HEK293 (cell line): ENCODE results near the gene PRKAG2.
A peak's percentile ranks its signal among the peaks of the same experiment; 100 is the strongest.

Experiments used
- CTCF ChIA-PET: fragments of 350-600 bp; formaldehyde crosslinking; extraction: SDS; loops from one replicate; lab custom pipeline; 2021; ENCODE audit warnings: antibody characterized with exemption; lab: Yijun Ruan, JAX
- POLR2A ChIA-PET: fragments of 300-600 bp; formaldehyde crosslinking; extraction: SDS; loops from one replicate; lab custom pipeline; 2020; ENCODE audit warnings: antibody characterized with exemption, inconsistent platforms; lab: Yijun Ruan, JAX
- H3K27ac ChIP-seq: fragments of 200-500 bp; sonication (Bioruptor generic); 2 replicates; pipeline ENCODE4 v1.5.1; 2014; ENCODE audit warnings: low read depth, low read length, control low read depth, inconsistent platforms; ENCODE audit errors: extremely low read depth
- H3K36me3 ChIP-seq, 2 experiments: fragments of 200-500 bp in 1 of 2; sonication (Bioruptor generic) in 1 of 2; 1 replicate in 1 of 2; 2 replicates in 1 of 2; pipeline ENCODE4 v1.5.1; 2014 to 2017; ENCODE audit warnings: inconsistent platforms in 2 of 2, low read length in 2 of 2; ENCODE audit not compliant: control insufficient read depth in 2 of 2, insufficient read depth in 1 of 2
- H3K4me1 ChIP-seq: fragments of 200-500 bp; sonication (Bioruptor generic); 2 replicates; pipeline ENCODE4 v1.5.1; 2014; ENCODE audit warnings: mild to moderate bottlenecking, low read length, inconsistent platforms; ENCODE audit not compliant: control insufficient read depth, insufficient read depth
- H3K4me3 ChIP-seq: 2 replicates; pipeline ENCODE4 v1.5.1; 2011; ENCODE audit warnings: low read depth, mild to moderate bottlenecking, control low read depth, low read length, moderate library complexity
- H3K9me3 ChIP-seq: fragments of 200-500 bp; sonication (Bioruptor generic); 2 replicates; pipeline ENCODE4 v1.5.1; 2014; ENCODE audit warnings: low read depth, low read length, inconsistent platforms; ENCODE audit not compliant: control insufficient read depth, insufficient read depth
- FEZF1 ChIP-seq: fragments of 450-650 bp; formaldehyde crosslinking; IDR thresholded peaks from 2 replicates; pipeline ENCODE4 v1.5.1; 2016; ENCODE audit warnings: missing biosample characterization, missing genetic modification characterization
- HOXC10 ChIP-seq: sonication (generic); formaldehyde crosslinking; IDR thresholded peaks from 2 replicates; pipeline ENCODE4 v1.8.1; 2023; ENCODE audit warnings: mild to moderate bottlenecking, missing genetic modification reagents
- SCRT2 ChIP-seq: fragments of 450-650 bp; formaldehyde crosslinking; IDR thresholded peaks from 2 replicates; pipeline ENCODE4 v1.5.1; 2016; ENCODE audit warnings: missing biosample characterization, missing genetic modification characterization
- ZBTB17 ChIP-seq: fragments of 450-650 bp; formaldehyde crosslinking; IDR thresholded peaks from 2 replicates; pipeline ENCODE4 v1.5.1; 2016; ENCODE audit warnings: missing biosample characterization, missing genetic modification characterization
- ZNF10 ChIP-seq: fragments of 450-650 bp; formaldehyde crosslinking; IDR thresholded peaks from 2 replicates; pipeline ENCODE4 v1.5.1; 2017; ENCODE audit warnings: missing biosample characterization, missing genetic modification characterization
- ZNF148 ChIP-seq: fragments of 450-650 bp; formaldehyde crosslinking; IDR thresholded peaks from 2 replicates; pipeline ENCODE4 v1.5.0; 2017; ENCODE audit warnings: missing biosample characterization, missing genetic modification characterization, borderline replicate concordance
- ZNF175 ChIP-seq: fragments of 450-650 bp; formaldehyde crosslinking; IDR thresholded peaks from 2 replicates; pipeline ENCODE4 v1.5.1; 2016; ENCODE audit warnings: missing biosample characterization, missing genetic modification characterization
- ZNF211 ChIP-seq: fragments of 450-650 bp; formaldehyde crosslinking; IDR thresholded peaks from 2 replicates; pipeline ENCODE4 v1.5.1; 2016; ENCODE audit warnings: low read depth, missing biosample characterization, missing genetic modification characterization
- ZNF266 ChIP-seq: fragments of 450-650 bp; formaldehyde crosslinking; IDR thresholded peaks from 2 replicates; pipeline ENCODE4 v1.5.1; 2016; ENCODE audit warnings: missing biosample characterization, missing genetic modification characterization, low read depth
- ZNF354C ChIP-seq: fragments of 450-650 bp; formaldehyde crosslinking; IDR thresholded peaks from 2 replicates; pipeline ENCODE4 v1.5.1; 2016; ENCODE audit warnings: missing biosample characterization, missing genetic modification characterization, low read depth, borderline replicate concordance
- ZNF366 ChIP-seq: fragments of 450-650 bp; formaldehyde crosslinking; conservative IDR thresholded peaks from 2 replicates; pipeline ENCODE4 v1.5.1; 2016; ENCODE audit warnings: missing biosample characterization, missing genetic modification characterization
- ZNF518A ChIP-seq: fragments of 450-650 bp; formaldehyde crosslinking; conservative IDR thresholded peaks from 2 replicates; pipeline ENCODE4 v1.5.1; 2016; ENCODE audit warnings: low read depth, missing biosample characterization, missing genetic modification characterization
- ZNF521 ChIP-seq: fragments of 450-650 bp; formaldehyde crosslinking; IDR thresholded peaks from 2 replicates; pipeline ENCODE4 v1.5.1; 2017; ENCODE audit warnings: missing biosample characterization, mild to moderate bottlenecking, missing genetic modification characterization
- ZNF555 ChIP-seq: fragments of 450-650 bp; formaldehyde crosslinking; conservative IDR thresholded peaks from 2 replicates; pipeline ENCODE4 v1.5.1; 2017; ENCODE audit warnings: missing biosample characterization, mild to moderate bottlenecking, missing genetic modification characterization, inconsistent platforms
- ZNF624 ChIP-seq: fragments of 450-650 bp; formaldehyde crosslinking; IDR thresholded peaks from 2 replicates; pipeline ENCODE4 v1.5.1; 2017; ENCODE audit warnings: missing biosample characterization, missing genetic modification characterization
- ZNF654 ChIP-seq: fragments of 450-650 bp; formaldehyde crosslinking; IDR thresholded peaks from 2 replicates; pipeline ENCODE4 v1.5.1; 2016; ENCODE audit warnings: low read depth, missing biosample characterization, missing genetic modification characterization
- ZNF777 ChIP-seq: fragments of 450-650 bp; formaldehyde crosslinking; IDR thresholded peaks from 2 replicates; pipeline ENCODE4 v1.5.1; 2017; ENCODE audit warnings: missing biosample characterization, missing genetic modification characterization, borderline replicate concordance
- ZNF785 ChIP-seq: fragments of 450-650 bp; formaldehyde crosslinking; IDR thresholded peaks from 2 replicates; pipeline ENCODE4 v1.5.1; 2016; ENCODE audit warnings: missing biosample characterization, missing genetic modification characterization
- TF ChIP-seq, protein P1 (sequence below): fragments of 450-650 bp; formaldehyde crosslinking; IDR thresholded peaks from 2 replicates; pipeline ENCODE4 v1.5.1; 2016; ENCODE audit warnings: missing biosample characterization, missing genetic modification characterization

Gene PRKAG2

DNA sequence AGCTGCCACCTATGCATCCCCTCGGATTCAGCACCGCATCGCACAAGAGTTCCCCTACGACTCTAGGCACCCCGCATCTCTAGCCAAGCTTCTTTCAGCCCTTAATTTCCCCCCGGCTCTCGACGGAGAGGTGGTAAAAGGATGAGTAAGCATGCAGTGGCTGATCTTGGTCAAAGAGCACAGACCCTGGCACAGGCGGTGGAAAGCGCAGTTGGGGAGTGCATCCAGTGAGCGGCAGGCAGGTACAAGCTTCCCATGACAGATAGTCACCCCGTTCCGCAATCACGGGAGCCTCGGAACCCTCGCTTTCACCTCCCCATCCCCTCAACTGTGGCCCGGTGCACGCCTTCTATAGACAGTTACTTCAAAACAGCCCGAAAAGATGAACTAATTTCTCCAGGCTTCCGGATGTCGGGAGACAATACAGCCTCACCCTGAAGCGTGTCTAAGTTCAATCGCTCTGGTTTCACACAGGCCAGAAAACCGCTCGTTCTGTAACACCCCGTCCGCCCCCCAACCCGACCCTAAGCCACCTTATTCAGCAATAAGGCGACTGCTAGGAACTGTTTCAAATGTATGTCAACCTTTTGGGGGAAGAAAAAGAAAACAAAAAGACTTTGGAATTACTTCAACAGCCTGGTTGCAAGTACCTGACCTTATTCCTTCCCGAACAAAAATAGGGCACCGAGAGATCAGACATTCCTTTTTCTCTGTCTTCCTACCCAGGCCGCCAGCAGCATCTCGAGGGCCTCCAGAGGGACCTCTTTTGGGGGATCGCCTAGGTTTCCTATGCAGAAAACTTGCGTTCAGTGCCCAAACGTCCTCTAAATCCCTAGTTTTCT is 358.6 kb downstream of the PRKAG2 start (continued):
- TF ChIP-seq ZNF777, result no peak
- TF ChIP-seq ZNF211 (tag by site-specific recombination), result no peak
- no peak for TF ChIP-seq FEZF1 (tag by site-specific recombination)
- TF ChIP-seq ZNF785 (tag by site-specific recombination), result no peak
- TF ChIP-seq ZNF354C (tag by site-specific recombination), result no peak
- no peak for TF ChIP-seq ZNF654 (tag by site-specific recombination)
- TF ChIP-seq ZNF148 (tag by site-specific recombination), result no peak
- TF ChIP-seq, protein P1, sequence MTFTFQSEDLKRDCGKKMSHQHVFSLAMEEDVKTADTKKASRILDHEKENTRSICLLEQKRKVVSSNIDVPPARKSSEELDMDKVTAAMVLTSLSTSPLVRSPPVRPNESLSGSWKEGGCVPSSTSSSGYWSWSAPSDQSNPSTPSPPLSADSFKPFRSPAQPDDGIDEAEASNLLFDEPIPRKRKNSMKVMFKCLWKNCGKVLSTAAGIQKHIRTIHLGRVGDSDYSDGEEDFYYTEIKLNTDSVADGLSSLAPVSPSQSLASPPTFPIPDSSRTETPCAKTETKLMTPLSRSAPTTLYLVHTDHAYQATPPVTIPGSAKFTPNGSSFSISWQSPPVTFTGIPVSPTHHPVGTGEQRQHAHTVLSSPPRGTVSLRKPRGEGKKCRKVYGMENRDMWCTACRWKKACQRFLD, result no peak
- peak; percentile 65 for TF ChIP-seq ZBTB17 (tag by site-specific recombination)
- TF ChIP-seq ZNF521, result no peak
- no peak for TF ChIP-seq ZNF175 (tag by site-specific recombination)
- TF ChIP-seq HOXC10 (CRISPR knock-in tag), result no peak
- no peak for TF ChIP-seq ZNF366 (tag by site-specific recombination)
- no peak for TF ChIP-seq ZNF624
- TF ChIP-seq ZNF555, result no peak
- TF ChIP-seq ZNF266 (tag by site-specific recombination), result no peak

DNA sequence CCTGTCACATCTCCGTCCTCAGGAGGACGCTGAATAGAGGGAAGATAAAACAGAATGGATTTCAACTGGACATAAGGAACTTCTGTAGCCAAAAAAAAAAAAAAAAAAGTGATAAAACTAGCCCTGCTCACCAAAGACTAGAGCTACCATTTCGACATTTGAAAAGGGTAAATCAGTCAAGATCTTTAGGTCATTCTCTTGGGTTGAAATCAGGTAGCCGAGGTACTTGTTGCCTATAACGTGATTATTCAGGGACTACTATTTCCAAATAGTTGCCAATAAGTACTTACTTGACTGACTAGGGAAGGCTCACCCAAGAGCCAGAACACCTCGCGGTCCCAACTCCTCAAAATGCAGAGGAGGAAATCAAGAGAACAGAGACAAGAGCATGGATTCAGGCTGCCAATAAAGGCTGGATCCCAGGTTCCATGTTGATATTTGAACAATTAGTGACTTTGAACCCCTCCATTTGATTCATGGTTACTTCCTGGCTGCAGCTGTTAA is 359.3 kb downstream of the PRKAG2 start:
- Histone ChIP-seq H3K4me3 (peak overlapping the region; percentile 76), H3K27ac (no peak overlapping the region), H3K36me3 (no peaks in the 10 kb centered on the region; a peak in 1 of 3 replicates), H3K9me3 (no peaks in the 10 kb centered on the region), H3K4me1 (no peaks in the 10 kb centered on the region)
- ChIA-PET CTCF (interaction anchor here (0.7 kb wide), 1 partner anchor 394 kb away, joined by 4 read pairs; no protein-coding TSS in a partner anchor), POLR2A (interaction anchor here (1.0 to 1.9 kb wide), 2 partner anchors 27 to 57 kb away, joined by 3 to 5 read pairs; no protein-coding TSS in a partner anchor)
- no peak for TF ChIP-seq ZNF518A (tag by site-specific recombination)
- peak; percentile 76 for TF ChIP-seq SCRT2 (tag by site-specific recombination)
- peak; percentile 71; the same call in 1 of the 2 replicates for TF ChIP-seq ZNF10 (tag by site-specific recombination)
